GM23338 (cell line): Measurements from ENCODE around the gene AMBP. TPM values are rescaled to one million over a fixed set of nuclear protein-coding genes. Genes with fewer than 3 reads are reported as not detected.

Experiments
- ATAC-seq: fragments of 200-7000 bp; cut with Tn5 transposase; 3 replicates; pipeline ENCODE4 v1.9.1; 2020
- DNase-seq: peaks from one replicate; pipeline ENCODE4 v3.0.0-alpha.2; 2015; ENCODE audit warnings: low spot score
- H2AFZ ChIP-seq: fragments of 200-600 bp; sonication (generic); 2 replicates; pipeline ENCODE4 v1.8.0; 2016; ENCODE audit warnings: antibody characterized with exemption, mild to moderate bottlenecking, moderate library complexity
- H3F3A ChIP-seq: fragments of 200-600 bp; sonication (generic); replicated peaks from 2 replicates; pipeline ENCODE4 v1.8.0; 2017; ENCODE audit warnings: antibody characterized with exemption, mixed run types, low read depth
- H3K27ac ChIP-seq: fragments of 200-600 bp; sonication (generic); 2 replicates; pipeline ENCODE4 v1.6.1; 2016; ENCODE audit warnings: low read depth
- H3K27me3 ChIP-seq: fragments of 200-600 bp; sonication (generic); 2 replicates; pipeline ENCODE4 v1.8.0; 2016; ENCODE audit warnings: mild to moderate bottlenecking, mixed run types, moderate library complexity; ENCODE audit not compliant: insufficient read depth
- H3K36me3 ChIP-seq: fragments of 200-600 bp; sonication (generic); 2 replicates; pipeline ENCODE4 v1.8.0; 2016; ENCODE audit warnings: mild to moderate bottlenecking; ENCODE audit not compliant: insufficient read depth
- H3K4me1 ChIP-seq: fragments of 200-600 bp; sonication (generic); 2 replicates; pipeline ENCODE4 v1.8.0; 2016; ENCODE audit warnings: mild to moderate bottlenecking, moderate library complexity; ENCODE audit not compliant: insufficient read depth
- H3K4me2 ChIP-seq: fragments of 200-600 bp; sonication (generic); 2 replicates; pipeline ENCODE4 v1.7.1; 2017; ENCODE audit warnings: mixed run types
- H3K4me3 ChIP-seq: fragments of 200-600 bp; sonication (generic); 2 replicates; pipeline ENCODE4 v1.6.1; 2016; ENCODE audit warnings: mixed run types
- H3K79me2 ChIP-seq: fragments of 200-600 bp; sonication (generic); replicated peaks from 2 replicates; pipeline ENCODE4 v1.8.0; 2017; ENCODE audit warnings: mild to moderate bottlenecking; ENCODE audit not compliant: insufficient read depth
- H3K9me2 ChIP-seq: fragments of 200-600 bp; sonication (generic); 2 replicates; pipeline ENCODE4 v1.8.0; 2017; ENCODE audit not compliant: insufficient read depth
- H4K20me1 ChIP-seq: fragments of 200-600 bp; sonication (generic); replicated peaks from 2 replicates; pipeline ENCODE4 v1.8.0; 2017; ENCODE audit warnings: mild to moderate bottlenecking; ENCODE audit not compliant: insufficient read depth
- H3K27ac Mint-ChIP-seq: 2 replicates; pipeline ENCODE4 v1.8.0; 2020; ENCODE audit warnings: inconsistent platforms, mild to moderate bottlenecking, moderate library complexity, mixed read lengths
- H3K27me3 Mint-ChIP-seq: 3 replicates; pipeline ENCODE4 v1.8.0; 2022; ENCODE audit warnings: low read depth, mild to moderate bottlenecking, moderate library complexity, mixed read lengths, inconsistent platforms; ENCODE audit not compliant: insufficient read depth, poor library complexity
- H3K36me3 Mint-ChIP-seq: 3 replicates; pipeline ENCODE4 v1.8.0; 2021; ENCODE audit warnings: low read depth, mild to moderate bottlenecking, inconsistent platforms, moderate library complexity, mixed read lengths
- H3K4me1 Mint-ChIP-seq: 3 replicates; pipeline ENCODE4 v1.8.0; 2020; ENCODE audit warnings: mild to moderate bottlenecking, inconsistent platforms, mixed read lengths
- H3K4me3 Mint-ChIP-seq: 3 replicates; pipeline ENCODE4 v1.8.0; 2021; ENCODE audit warnings: moderate library complexity, mild to moderate bottlenecking, inconsistent platforms, mixed read lengths
- H3K9me3 Mint-ChIP-seq: 3 replicates; pipeline ENCODE4 v1.8.0; 2020; ENCODE audit warnings: moderate library complexity, mild to moderate bottlenecking, inconsistent platforms, mixed read lengths
- CREB1 ChIP-seq: fragments of 250-450 bp; sonication (Bioruptor Pico); IDR thresholded peaks from 2 replicates; pipeline ENCODE4 v1.5.0; 2020; ENCODE audit warnings: low read depth, mild to moderate bottlenecking, moderate library complexity
- CTCF ChIP-seq, 2 experiments: fragments of 200-600 bp in 1 of 2; sonication (generic) in 1 of 2; conservative IDR thresholded peaks; 2 replicates each; pipeline versions ENCODE4 v1.5.1 to v1.6.1; 2016 to 2017; ENCODE audit warnings: antibody characterized with exemption in 2 of 2, low read depth in 2 of 2, mild to moderate bottlenecking in 2 of 2, moderate library complexity in 1 of 2
- ETS1 ChIP-seq: IDR thresholded peaks from 2 replicates; pipeline ENCODE4 v1.6.1; 2016; ENCODE audit warnings: antibody characterized with exemption
- EZH2 ChIP-seq: fragments of 200-600 bp; sonication (generic); IDR thresholded peaks from one replicate; pipeline ENCODE4 v1.8.0; 2017; ENCODE audit warnings: antibody characterized with exemption, mild to moderate bottlenecking, low read depth; ENCODE audit not compliant: unreplicated experiment
- EZH2phosphoT487 ChIP-seq: fragments of 200-600 bp; sonication (generic); IDR thresholded peaks from one replicate; pipeline ENCODE4 v1.8.1; 2018; ENCODE audit warnings: antibody characterized with exemption; ENCODE audit not compliant: unreplicated experiment
- JUNB ChIP-seq: IDR thresholded peaks from one replicate; pipeline ENCODE4 v1.6.1; 2016; ENCODE audit warnings: antibody characterized with exemption; ENCODE audit not compliant: unreplicated experiment
- NANOG ChIP-seq: IDR thresholded peaks from 2 replicates; pipeline ENCODE4 v1.6.1; 2016; ENCODE audit warnings: antibody characterized with exemption, borderline replicate concordance
- REST ChIP-seq: IDR thresholded peaks from one replicate; pipeline ENCODE4 v1.6.1; 2018; ENCODE audit warnings: antibody characterized with exemption; ENCODE audit not compliant: unreplicated experiment
- STAT1 ChIP-seq: IDR thresholded peaks from one replicate; pipeline ENCODE4 v1.6.1; 2016; ENCODE audit warnings: antibody characterized with exemption; ENCODE audit not compliant: unreplicated experiment
- ZNF114 ChIP-seq: fragments of 250-450 bp; sonication (Bioruptor Pico); IDR thresholded peaks from 2 replicates; pipeline ENCODE4 v1.5.0; 2020; ENCODE audit warnings: mild to moderate bottlenecking, moderate library complexity
- ZNF331 ChIP-seq: fragments of 250-450 bp; sonication (Bioruptor Pico); IDR thresholded peaks from 2 replicates; pipeline ENCODE4 v1.5.0; 2020; ENCODE audit warnings: low read depth, mild to moderate bottlenecking, moderate library complexity
- polyA plus RNA-seq: library from polyadenylated mRNA; unstranded; fragments of >200 nt; fragmentation: Nextera tagmentation; extraction: Ambion mirVana; gene quantifications from 2 replicates; pipeline ENCODE4 v1.2.1, GENCODE V29; 2016
- total RNA-seq: library from RNA; depleted of rRNA; stranded (reverse); fragments of >200 nt; shearing (Covaris generic); gene quantifications from 2 replicates; pipeline ENCODE4 v1.2.3, GENCODE V29; 2014

AMBP gene
- total and polyA plus RNA-seq, 2 experiments from 2014 or later, result 1.3 to 2.0 TPM

- H3K27me3 ChIP-seq, result no peaks in the 10 kb centered on the region
- no peak overlapping the region for H3K27ac ChIP-seq
- H3K4me2 ChIP-seq, result no peak overlapping the region
- H2AFZ ChIP-seq, result no peak overlapping the region
- no peaks in the 10 kb centered on the region for H3K9me3 Mint-ChIP-seq
- H4K20me1 ChIP-seq, result no peaks in the 10 kb centered on the region; the same call in 1 of the 2 replicates
- no peak for DNase-seq
- H3K27ac Mint-ChIP-seq, result no peak overlapping the region
- peaks cover 10% of the 10 kb centered on the region for H3K4me1 ChIP-seq
- H3K9me2 ChIP-seq, result no peaks in the 10 kb centered on the region
- no peak for ATAC-seq
- TF ChIP-seq NANOG (no peak), EZH2 (no peak), REST (no peak), ZNF331 (CRISPR knock-in tag) (no peak), ETS1 (no peak), ZNF114 (no peak)
- no peaks in the 10 kb centered on the region for H3K36me3 ChIP-seq
- peaks cover 10% of the 10 kb centered on the region for H3K4me1 Mint-ChIP-seq
- H3K27me3 Mint-ChIP-seq, result no peaks in the 10 kb centered on the region
- no peak overlapping the region for H3K4me3 Mint-ChIP-seq
- no peaks in the 10 kb centered on the region for H3K79me2 ChIP-seq
- no peaks in the 10 kb centered on the region for H3F3A ChIP-seq
- no peak overlapping the region for H3K4me3 ChIP-seq
- peaks cover 31% of the 10 kb centered on the region for H3K36me3 Mint-ChIP-seq
Observed at GRCh38 chr9:114012126-114012525, 66.0 kb downstream of the AMBP start.

- peaks cover 10% of the 10 kb centered on the region for H3K4me1 Mint-ChIP-seq
- H3K36me3 Mint-ChIP-seq, result peaks cover 33% of the 10 kb centered on the region
- DNase-seq (no peak), ATAC-seq (no peak; the same call in 2 of the 3 replicates)
- Histone ChIP-seq H3K4me1 (peaks cover 10% of the 10 kb centered on the region), H3K27me3 (no peaks in the 10 kb centered on the region), H4K20me1 (peaks cover 3% of the 10 kb centered on the region; the same call in 1 of the 2 replicates), H3K79me2 (no peaks in the 10 kb centered on the region), H3F3A (no peaks in the 10 kb centered on the region), H3K9me2 (no peaks in the 10 kb centered on the region), H3K4me3 (no peak overlapping the region), H3K4me2 (no peak overlapping the region), H3K27ac (no peak overlapping the region), H3K36me3 (no peaks in the 10 kb centered on the region), H2AFZ (no peak overlapping the region)
- no peak overlapping the region for H3K27ac Mint-ChIP-seq
- H3K27me3 Mint-ChIP-seq, result no peaks in the 10 kb centered on the region
- no peak overlapping the region for H3K4me3 Mint-ChIP-seq
- H3K9me3 Mint-ChIP-seq, result no peaks in the 10 kb centered on the region
- TF ChIP-seq REST (no peak), STAT1 (no peak), ZNF114 (no peak), EZH2phosphoT487 (no peak), CREB1 (no peak), NANOG (no peak), JUNB (no peak), CTCF (conservative IDR thresholded peaks at IDR 0.05; ENCODE audit: low read depth in 2 of 2) (no peak), ETS1 (no peak)
Observed at GRCh38 chr9:114011313-114011712, 66.8 kb downstream of the AMBP start.
